Thyroid gland (tissue), 4 donors: ENCODE data around the gene KCNJ9. TPM values are rescaled to one million over a fixed set of nuclear protein-coding genes. Genes with fewer than 3 reads are reported as not detected.

Experiments
- DNase-seq, 2 donors: peaks; one replicate each; pipeline ENCODE4 v3.0.0-alpha.2; 2019
- H3K27ac ChIP-seq, 3 donors: fragments of 200-600 bp; sonication (generic); 1 replicate in 2 of 3; 2 replicates in 1 of 3; pipeline ENCODE4 v1.5.1; 2016 to 2019; ENCODE audit warnings: mild to moderate bottlenecking in 1 of 3, moderate library complexity in 1 of 3
- H3K27me3 ChIP-seq: fragments of 200-600 bp; sonication (generic); one replicate; pipeline ENCODE4 v1.5.1; 2019
- H3K36me3 ChIP-seq, 2 donors: fragments of 200-600 bp; sonication (generic); one replicate each; pipeline ENCODE4 v1.5.1; 2016 to 2019
- H3K4me1 ChIP-seq, 2 donors: fragments of 200-600 bp; sonication (generic); one replicate each; pipeline ENCODE4 v1.5.1; 2017 to 2019
- H3K4me3 ChIP-seq, 3 donors: fragments of 200-600 bp; sonication (generic); replicated peaks in 1 of 3; 1 replicate in 2 of 3; 2 replicates in 1 of 3; pipeline ENCODE4 v1.5.1; 2016; ENCODE audit warnings: mild to moderate bottlenecking in 1 of 3
- H3K9me3 ChIP-seq: fragments of 200-600 bp; sonication (generic); one replicate; pipeline ENCODE4 v1.5.1; 2017
- CTCF ChIP-seq, 6 experiments: fragments of 200-600 bp in 3 of 6; fragments of 450-650 bp in 3 of 6; sonication (generic) in 3 of 6; IDR thresholded peaks; one replicate each; pipeline ENCODE4 v1.5.1; 2016 to 2019; ENCODE audit warnings: antibody characterized with exemption in 6 of 6, mild to moderate bottlenecking in 2 of 6, inconsistent platforms in 1 of 6, moderate library complexity in 1 of 6
- POLR2A ChIP-seq, 2 donors: fragments of 450-650 bp; IDR thresholded peaks; one replicate each; pipeline ENCODE4 v1.6.1; 2017; ENCODE audit warnings: antibody characterized with exemption in 2 of 2, mild to moderate bottlenecking in 2 of 2, moderate library complexity in 1 of 2
- WGBS, 2 donors: methylation state at CpG; one replicate each; pipeline ENCODE4 v1.1.5; 2017; 5-methylcytosine and 5-hydroxymethylcytosine counted together
- intact Hi-C: fragments of 100-400 bp; cut with DNase I; formaldehyde crosslinking; loops from one replicate; pipeline ENCODE4 v1.15.1; 2023
- total RNA-seq, 4 donors: library from RNA; depleted of rRNA; stranded (reverse); fragments of >200 nt; gene quantifications; one replicate each; pipeline ENCODE4 v1.2.3, GENCODE V29; 2016

KCNJ9 gene
- total RNA-seq, 4 donors from 2014 or later, result not detected

GRCh38 chr1:160087118-160087662 is 5.9 kb downstream of the KCNJ9 start:
- TF ChIP-seq CTCF (IDR thresholded peaks at IDR 0.05) (no peak), POLR2A (IDR thresholded peaks at IDR 0.05) (no peak)
- Histone ChIP-seq H3K27ac (no peak overlapping the region), H3K4me1 (peaks cover 0 to 10% of the 10 kb centered on the region in 2 donors), H3K4me3 (no peak overlapping the region), H3K36me3 (peaks cover 6 to 17% of the 10 kb centered on the region in 2 donors), H3K27me3 (no peaks in the 10 kb centered on the region), H3K9me3 (no peaks in the 10 kb centered on the region)
- intact Hi-C loops, result no loop called here
- WGBS, 2 donors, result 88 to 93% methylated on average over 11 to 12 of the region's 12 CpGs
- no peak for DNase-seq

- intact Hi-C loops, result loop anchor here (10.0 kb wide), 2 partner anchors 165 to 195 kb away; partner anchors contain the start of genes PEX19 and TAGLN2
- peaks cover 13 to 20% of the 10 kb centered on the region in 2 donors for H3K36me3 ChIP-seq
Measured at GRCh38 chr1:160089883-160090282, 8.5 kb downstream of the KCNJ9 start.

GRCh38 chr1:160090760-160091159 is 9.4 kb downstream of the KCNJ9 start:
- Histone ChIP-seq H3K4me3 (no peak overlapping the region), H3K4me1 (peaks cover 0 to 1% of the 10 kb centered on the region in 2 donors), H3K36me3 (peaks cover 15 to 20% of the 10 kb centered on the region in 2 donors), H3K27me3 (no peaks in the 10 kb centered on the region), H3K27ac (no peak overlapping the region), H3K9me3 (no peaks in the 10 kb centered on the region)
- intact Hi-C loops, result loop anchor here (10.0 kb wide), 2 partner anchors 166 to 194 kb away; partner anchors contain the start of genes PEX19 and TAGLN2
- no peak for DNase-seq
- WGBS, 2 donors, result 94 to 95% methylated on average over 4 of the region's 4 CpGs
- TF ChIP-seq CTCF (IDR thresholded peaks at IDR 0.05), result no peak
- no peak for TF ChIP-seq POLR2A (IDR thresholded peaks at IDR 0.05)

More at GRCh38 chr1:160089883-160090282, 8.5 kb downstream of the KCNJ9 start:
- no peaks in the 10 kb centered on the region for H3K9me3 ChIP-seq
- WGBS, 2 donors, result 87 to 93% methylated on average over 3 of the region's 3 CpGs
- DNase-seq, result no peak
- no peak overlapping the region for H3K27ac ChIP-seq
- no peak overlapping the region for H3K4me3 ChIP-seq
- TF ChIP-seq CTCF (IDR thresholded peaks at IDR 0.05), result no peak
- TF ChIP-seq POLR2A (IDR thresholded peaks at IDR 0.05), result no peak
- no peaks in the 10 kb centered on the region for H3K27me3 ChIP-seq
- H3K4me1 ChIP-seq, result no peaks in the 10 kb centered on the region

- DNase-seq, result no peak
- Histone ChIP-seq H3K36me3 (peaks cover 15 to 20% of the 10 kb centered on the region in 2 donors), H3K4me1 (peaks cover 0 to 11% of the 10 kb centered on the region in 2 donors), H3K27me3 (no peaks in the 10 kb centered on the region), H3K27ac (no peak overlapping the region), H3K4me3 (no peak overlapping the region), H3K9me3 (no peaks in the 10 kb centered on the region)
- 94 to 95% methylated on average over 5 of the region's 5 CpGs for WGBS, 2 donors
- no peak for TF ChIP-seq POLR2A (IDR thresholded peaks at IDR 0.05)
- TF ChIP-seq CTCF (IDR thresholded peaks at IDR 0.05), result no peak
- intact Hi-C loops, result loop anchor here (10.0 kb wide), 2 partner anchors 167 to 193 kb away; partner anchors contain the start of genes PEX19 and TAGLN2
Measured at GRCh38 chr1:160091666-160092223, 10.4 kb downstream of the KCNJ9 start.
